H1 (cell line): ENCODE data around the gene SLC25A27. TPM values are rescaled to one million over a fixed set of nuclear protein-coding genes. Genes with fewer than 3 reads are reported as not detected.

Experiments
- CTCF ChIA-PET: fragments of 300-600 bp; sonication (Branson Sonifier 250); formaldehyde crosslinking; loops from one replicate; lab custom pipeline; 2021; ENCODE audit not compliant: partially characterized antibody; lab: Charles Lee
- POLR2A ChIA-PET: fragments of 300-600 bp; sonication (Branson Sonifier 250); formaldehyde crosslinking; loops from one replicate; lab custom pipeline; 2021; ENCODE audit warnings: inconsistent platforms; ENCODE audit not compliant: partially characterized antibody; lab: Charles Lee
- DNase-seq, 2 experiments: peaks; one replicate each; pipeline versions ENCODE4 v3.0.0 to v3.0.0-alpha.2; 2010 to 2022; ENCODE audit warnings: low spot score in 2 of 2, low read depth in 1 of 2, mixed read lengths in 1 of 2
- FAIRE-seq: peaks from 2 replicates; lab custom pipeline; 2011; peaks lifted over from hg19 to GRCh38; lab: Jason Lieb, UNC
- H2AFZ ChIP-seq: 2 replicates; pipeline ENCODE4 v1.8.1; 2012; ENCODE audit warnings: low read length, inconsistent platforms
- H2AK5ac ChIP-seq: 2 replicates; pipeline ENCODE4 v1.6.1; 2013; ENCODE audit warnings: low read depth, low read length
- H2BK120ac ChIP-seq: replicated peaks from 2 replicates; pipeline ENCODE3; 2013; ENCODE audit warnings: low read depth, low read length, inconsistent platforms
- H2BK12ac ChIP-seq: 2 replicates; pipeline ENCODE4 v1.6.1; 2013; ENCODE audit warnings: low read depth, low read length
- H2BK15ac ChIP-seq: 2 replicates; pipeline ENCODE4 v1.6.1; 2013; ENCODE audit warnings: low read length
- H2BK20ac ChIP-seq: 2 replicates; pipeline ENCODE4 v1.6.1; 2013; ENCODE audit warnings: low read length
- H2BK5ac ChIP-seq: 2 replicates; pipeline ENCODE4 v1.6.1; 2013; ENCODE audit warnings: low read depth, low read length
- H3K14ac ChIP-seq: 2 replicates; pipeline ENCODE4 v1.6.1; 2013; ENCODE audit warnings: inconsistent platforms; ENCODE audit not compliant: insufficient read length
- H3K18ac ChIP-seq: 2 replicates; pipeline ENCODE4 v1.6.1; 2013; ENCODE audit warnings: low read length; ENCODE audit errors: extremely low read depth
- H3K23ac ChIP-seq: 2 replicates; pipeline ENCODE4 v1.6.1; 2013; ENCODE audit warnings: inconsistent platforms; ENCODE audit not compliant: insufficient read length
- H3K23me2 ChIP-seq: 2 replicates; pipeline ENCODE4 v1.6.1; 2013; ENCODE audit warnings: low read depth, low read length
- H3K27ac ChIP-seq: 2 replicates; pipeline ENCODE4 v1.6.1; 2011; ENCODE audit warnings: low read depth, low read length, inconsistent platforms
- H3K27me3 ChIP-seq, 4 experiments: replicated peaks in 1 of 4; 1 replicate in 1 of 4; 2 replicates in 3 of 4; pipeline versions ENCODE4 v1.6.1 to v1.8.1; 2011 to 2013; ENCODE audit warnings: low read length in 3 of 4, mild to moderate bottlenecking in 3 of 4, inconsistent platforms in 2 of 4, mixed read lengths in 2 of 4, moderate library complexity in 1 of 4; ENCODE audit not compliant: control insufficient read depth in 3 of 4, insufficient read depth in 3 of 4; ENCODE audit errors: extremely low read depth in 1 of 4
- H3K36me3 ChIP-seq, 4 experiments: 2 replicates each; pipeline versions ENCODE4 v1.6.1 to v1.8.1; 2011 to 2013; ENCODE audit warnings: mild to moderate bottlenecking in 4 of 4, low read length in 3 of 4, moderate library complexity in 2 of 4, control low read depth in 1 of 4, inconsistent platforms in 1 of 4; ENCODE audit not compliant: insufficient read depth in 4 of 4, control insufficient read depth in 2 of 4
- H3K4ac ChIP-seq: replicated peaks from 2 replicates; pipeline ENCODE3; 2013; ENCODE audit warnings: low read length, low read depth, mixed read lengths, inconsistent platforms; ENCODE audit not compliant: insufficient read length
- H3K4me1 ChIP-seq, 4 experiments: replicated peaks in 1 of 4; 1 replicate in 1 of 4; 2 replicates in 3 of 4; pipeline versions ENCODE4 v1.6.1 to v1.8.1; 2011 to 2013; ENCODE audit warnings: low read length in 3 of 4, inconsistent platforms in 2 of 4, mixed read lengths in 1 of 4; ENCODE audit not compliant: insufficient read depth in 4 of 4, control insufficient read depth in 3 of 4
- H3K4me2 ChIP-seq, 2 experiments: 2 replicates each; pipeline versions ENCODE4 v1.6.1 to v1.8.1; 2011 to 2013; ENCODE audit warnings: low read depth in 2 of 2, low read length in 2 of 2, control low read depth in 1 of 2, inconsistent platforms in 1 of 2, mild to moderate bottlenecking in 1 of 2; ENCODE audit not compliant: insufficient read depth in 1 of 2
- H3K4me3 ChIP-seq, 4 experiments: fragments of 200-600, 300-600 bp in 1 of 4; sonication (generic), shearing (Covaris generic), sonication (Bioruptor Twin) in 1 of 4; 2 replicates each; pipeline versions ENCODE4 v1.5.1 to v1.8.1; 2011 to 2016; ENCODE audit warnings: low read length in 4 of 4, low read depth in 3 of 4, control low read depth in 2 of 4, inconsistent platforms in 2 of 4, mild to moderate bottlenecking in 2 of 4, mixed read lengths in 1 of 4, moderate library complexity in 1 of 4; ENCODE audit not compliant: insufficient read depth in 2 of 4; ENCODE audit errors: extremely low read depth in 1 of 4
- H3K56ac ChIP-seq: replicated peaks from 2 replicates; pipeline ENCODE3; 2013; ENCODE audit warnings: low read depth, mild to moderate bottlenecking, mixed read lengths, low read length, inconsistent platforms; ENCODE audit not compliant: insufficient read length
- H3K79me1 ChIP-seq: 2 replicates; pipeline ENCODE4 v1.6.1; 2013; ENCODE audit warnings: low read depth, low read length, control low read depth
- H3K79me2 ChIP-seq, 2 experiments: 2 replicates each; pipeline versions ENCODE4 v1.6.1 to v1.8.1; 2012 to 2013; ENCODE audit warnings: low read length in 2 of 2, mild to moderate bottlenecking in 2 of 2, inconsistent platforms in 1 of 2; ENCODE audit not compliant: insufficient read depth in 2 of 2, control insufficient read depth in 1 of 2
- H3K9ac ChIP-seq, 4 experiments: replicated peaks in 1 of 4; 1 replicate in 1 of 4; 2 replicates in 3 of 4; pipeline versions ENCODE4 v1.6.1 to v1.8.1; 2011 to 2013; ENCODE audit warnings: low read depth in 3 of 4, low read length in 3 of 4, control low read depth in 2 of 4, mild to moderate bottlenecking in 2 of 4, moderate library complexity in 2 of 4, inconsistent platforms in 1 of 4; ENCODE audit errors: extremely low read depth in 1 of 4
- H3K9me3 ChIP-seq, 2 experiments: 2 replicates each; pipeline versions ENCODE4 v1.6.1 to v1.8.1; 2012 to 2013; ENCODE audit warnings: mild to moderate bottlenecking in 2 of 2, moderate library complexity in 2 of 2, control low read depth in 1 of 2, inconsistent platforms in 1 of 2, low read depth in 1 of 2, low read length in 1 of 2, mixed read lengths in 1 of 2; ENCODE audit not compliant: insufficient read depth in 2 of 2
- H4K20me1 ChIP-seq, 2 experiments: replicated peaks in 1 of 2; 2 replicates each; pipeline versions ENCODE3 to v1.8.1; 2011 to 2013; ENCODE audit warnings: inconsistent platforms in 2 of 2, low read length in 2 of 2, mild to moderate bottlenecking in 1 of 2; ENCODE audit not compliant: insufficient read depth in 2 of 2, control insufficient read depth in 1 of 2
- H4K5ac ChIP-seq: 2 replicates; pipeline ENCODE4 v1.6.1; 2013; ENCODE audit warnings: low read length, low read depth, mixed read lengths, inconsistent platforms; ENCODE audit not compliant: insufficient read length
- H4K8ac ChIP-seq: 2 replicates; pipeline ENCODE4 v1.8.0; 2013; ENCODE audit warnings: mild to moderate bottlenecking, moderate library complexity, low read length, inconsistent platforms; ENCODE audit not compliant: insufficient read depth; ENCODE audit errors: extremely low read depth
- H4K91ac ChIP-seq: replicated peaks from 2 replicates; pipeline ENCODE3; 2013; ENCODE audit warnings: low read length, mixed read lengths, inconsistent platforms; ENCODE audit not compliant: insufficient read length
- BACH1 ChIP-seq: IDR thresholded peaks from 2 replicates; pipeline ENCODE4 v1.6.1; 2012; ENCODE audit warnings: low read length, improper control_type of control experiment
- CBX5 ChIP-seq: fragments of 300-800, 300-1000 bp; sonication (generic); IDR thresholded peaks from 2 replicates; pipeline ENCODE4 v1.7.1; 2016; ENCODE audit warnings: antibody characterized with exemption, low read length, low read depth
- CREB1 ChIP-seq: IDR thresholded peaks from 2 replicates; pipeline ENCODE4 v1.6.1; 2012; ENCODE audit warnings: inconsistent platforms
- KDM5A ChIP-seq: fragments of 200-600 bp; IDR thresholded peaks from 2 replicates; pipeline ENCODE4 v1.7.1; 2012; ENCODE audit warnings: mild to moderate bottlenecking, low read length, inconsistent platforms, mixed read lengths
- NANOG ChIP-seq: IDR thresholded peaks from 2 replicates; pipeline ENCODE4 v1.6.1; 2011; ENCODE audit warnings: low read length, low read depth, mild to moderate bottlenecking, inconsistent platforms; ENCODE audit not compliant: insufficient read depth, poor library complexity, severe bottlenecking
- POU5F1 ChIP-seq: IDR thresholded peaks from 2 replicates; pipeline ENCODE4 v1.6.1; 2011; ENCODE audit warnings: low read depth, mild to moderate bottlenecking, low read length, moderate library complexity
- RBBP5 ChIP-seq: IDR thresholded peaks from 2 replicates; pipeline ENCODE4 v1.7.1; 2012; ENCODE audit warnings: low read depth, mild to moderate bottlenecking, inconsistent platforms, low read length, moderate library complexity, borderline replicate concordance
- SAP30 ChIP-seq: fragments of 300-600 bp; sonication (generic); IDR thresholded peaks from 2 replicates; pipeline ENCODE4 v1.7.1; 2012; ENCODE audit warnings: low read length, moderate library complexity, mild to moderate bottlenecking, inconsistent platforms; ENCODE audit not compliant: insufficient read depth, insufficient replicate concordance
- SP4 ChIP-seq: IDR thresholded peaks from 2 replicates; pipeline ENCODE4 v1.6.1; 2012; ENCODE audit warnings: low read length, inconsistent platforms
- TBP ChIP-seq: IDR thresholded peaks from 2 replicates; pipeline ENCODE4 v1.6.1; 2011; ENCODE audit warnings: low read depth, low read length, improper control_type of control experiment
- WGBS, 2 experiments: shearing (Covaris generic) in 1 of 2; methylation state at CpG; one replicate each; pipeline versions ENCODE4 v1.1.6 to v1.1.7; 2013 to 2015; ENCODE audit warnings: low lambda C conversion rate in 2 of 2, mixed read lengths in 2 of 2, inconsistent platforms in 1 of 2, low coverage in 1 of 2, missing lambda C conversion rate in 1 of 2; ENCODE audit not compliant: insufficient replicate concordance in 2 of 2, insufficient coverage in 1 of 2, insufficient read length in 1 of 2; ENCODE audit errors: extremely low coverage in 1 of 2, missing lambda C conversion rate in 1 of 2; 5-methylcytosine and 5-hydroxymethylcytosine counted together
- polyA plus RNA-seq, 7 experiments: library from polyadenylated mRNA; depleted of rRNA in 3 of 7; stranded (reverse) in 5 of 7; unstranded in 2 of 7; fragments of >200 nt in 5 of 7; fragments of 200-250 nt in 2 of 7; gene quantifications; 1 replicate in 5 of 7; 2 replicates in 1 of 7; 4 replicates in 1 of 7; pipeline versions ENCODE4 v1.2.1 to v1.2.3, GENCODE V29; 2011 to 2013; ENCODE audit warnings: missing spikeins in 2 of 7, mixed read lengths in 2 of 7
- total RNA-seq: library from RNA; stranded (reverse); fragmentation: NEBNext Ultra II Directional; extraction: Animal tissue kit (Norgen Biotek cat#: 25700); gene quantifications from 2 replicates; pipeline ENCODE4 v1.2.1, GENCODE V29; 2021
- TF ChIP-seq, protein P1 (sequence below), 3 experiments: IDR thresholded peaks; 1 replicate in 2 of 3; 2 replicates in 1 of 3; pipeline versions ENCODE4 v1.5.1 to v1.6.1; 2011; ENCODE audit warnings: low read length in 3 of 3, mild to moderate bottlenecking in 3 of 3, inconsistent platforms in 2 of 3, low read depth in 1 of 3, moderate library complexity in 1 of 3; ENCODE audit not compliant: insufficient read depth in 1 of 3; ENCODE audit errors: control extremely low read depth in 1 of 3
- TF ChIP-seq, protein P2 (sequence below): IDR thresholded peaks from 2 replicates; pipeline ENCODE4 v1.6.1; 2011; ENCODE audit warnings: low read depth, mild to moderate bottlenecking, low read length; ENCODE audit not compliant: insufficient read depth

SLC25A27 gene
- total and polyA plus RNA-seq, 2 of the 8 experiments (the other 6 are each of a cell fraction or from before 2014, with no cell fraction given): 7.3 to 8.4 TPM

DNA sequence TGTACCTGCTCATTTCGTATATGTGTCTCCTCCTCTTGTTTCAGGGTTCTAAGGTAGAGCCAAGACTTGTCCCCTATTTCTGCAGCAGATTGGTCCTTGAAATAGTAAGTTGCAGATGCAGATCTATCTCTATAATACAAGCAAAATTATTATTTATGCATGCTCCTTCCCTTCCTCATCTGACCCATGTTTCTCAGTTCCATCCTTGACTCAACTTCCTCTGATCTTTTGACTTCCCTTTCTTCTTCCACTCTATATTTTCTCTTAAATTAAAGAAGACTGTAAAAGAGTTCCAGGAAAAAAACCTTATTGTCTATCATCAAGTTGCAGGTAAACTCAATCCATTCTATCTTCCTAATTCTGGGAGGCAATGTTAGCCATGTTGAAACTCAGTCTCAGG lies 58.7 kb downstream of the SLC25A27 start:
- 80% methylated on average over 1 of the region's 1 CpG; no CpG with 5 or more reads in 1 of the 2 experiments for WGBS, 2 experiments
- no peak overlapping the region for H3K4ac ChIP-seq
- H4K91ac ChIP-seq: no peak overlapping the region
- no peak overlapping the region for H2BK12ac ChIP-seq
- no peak overlapping the region for H2AK5ac ChIP-seq
- no peak for FAIRE-seq
- H3K4me1 ChIP-seq: no peaks in the 10 kb centered on the region
- H2BK120ac ChIP-seq: no peak overlapping the region
- no peak overlapping the region for H2BK15ac ChIP-seq
- H3K4me2 ChIP-seq: no peak overlapping the region
- H2AFZ ChIP-seq: no peak overlapping the region
- H2BK20ac ChIP-seq: no peak overlapping the region
- no peak overlapping the region for H4K5ac ChIP-seq
- H3K23me2 ChIP-seq: no peaks in the 10 kb centered on the region
- no peaks in the 10 kb centered on the region for H3K79me1 ChIP-seq
- H3K36me3 ChIP-seq: no peaks in the 10 kb centered on the region
- no peak overlapping the region for H2BK5ac ChIP-seq
- no peak overlapping the region for H4K8ac ChIP-seq
- H3K14ac ChIP-seq: no peak overlapping the region
- no peaks in the 10 kb centered on the region for H4K20me1 ChIP-seq
- H3K79me2 ChIP-seq: no peaks in the 10 kb centered on the region
- DNase-seq: no peak
- H3K56ac ChIP-seq: no peak overlapping the region
- no peak overlapping the region for H3K9ac ChIP-seq
- H3K27ac ChIP-seq: no peak overlapping the region
- no peaks in the 10 kb centered on the region for H3K9me3 ChIP-seq
- no peak overlapping the region for H3K23ac ChIP-seq
- ChIA-PET CTCF (interaction anchor here (1.2 to 1.7 kb wide), 2 partner anchors 22 to 137 kb away, joined by 4 read pairs; no protein-coding TSS in a partner anchor), POLR2A (no interaction called here)
- H3K18ac ChIP-seq: no peak overlapping the region
- H3K4me3 ChIP-seq: no peak overlapping the region
- H3K27me3 ChIP-seq: no peaks in the 10 kb centered on the region
- no peak for TF ChIP-seq RBBP5
- no peak for TF ChIP-seq BACH1
- no peak for TF ChIP-seq CREB1
- no peak for TF ChIP-seq NANOG
- TF ChIP-seq SAP30: no peak
- no peak for TF ChIP-seq POU5F1
- no peak for TF ChIP-seq TBP
- TF ChIP-seq, protein P1, sequence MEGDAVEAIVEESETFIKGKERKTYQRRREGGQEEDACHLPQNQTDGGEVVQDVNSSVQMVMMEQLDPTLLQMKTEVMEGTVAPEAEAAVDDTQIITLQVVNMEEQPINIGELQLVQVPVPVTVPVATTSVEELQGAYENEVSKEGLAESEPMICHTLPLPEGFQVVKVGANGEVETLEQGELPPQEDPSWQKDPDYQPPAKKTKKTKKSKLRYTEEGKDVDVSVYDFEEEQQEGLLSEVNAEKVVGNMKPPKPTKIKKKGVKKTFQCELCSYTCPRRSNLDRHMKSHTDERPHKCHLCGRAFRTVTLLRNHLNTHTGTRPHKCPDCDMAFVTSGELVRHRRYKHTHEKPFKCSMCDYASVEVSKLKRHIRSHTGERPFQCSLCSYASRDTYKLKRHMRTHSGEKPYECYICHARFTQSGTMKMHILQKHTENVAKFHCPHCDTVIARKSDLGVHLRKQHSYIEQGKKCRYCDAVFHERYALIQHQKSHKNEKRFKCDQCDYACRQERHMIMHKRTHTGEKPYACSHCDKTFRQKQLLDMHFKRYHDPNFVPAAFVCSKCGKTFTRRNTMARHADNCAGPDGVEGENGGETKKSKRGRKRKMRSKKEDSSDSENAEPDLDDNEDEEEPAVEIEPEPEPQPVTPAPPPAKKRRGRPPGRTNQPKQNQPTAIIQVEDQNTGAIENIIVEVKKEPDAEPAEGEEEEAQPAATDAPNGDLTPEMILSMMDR (IDR thresholded peaks at IDR 0.05; ENCODE audit: control extremely low read depth in 1 of 3, insufficient read depth in 1 of 3, low read depth in 1 of 3, low read length in 3 of 3): no peak
- no peak for TF ChIP-seq SP4
- TF ChIP-seq, protein P2, sequence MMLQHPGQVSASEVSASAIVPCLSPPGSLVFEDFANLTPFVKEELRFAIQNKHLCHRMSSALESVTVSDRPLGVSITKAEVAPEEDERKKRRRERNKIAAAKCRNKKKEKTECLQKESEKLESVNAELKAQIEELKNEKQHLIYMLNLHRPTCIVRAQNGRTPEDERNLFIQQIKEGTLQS: no peak
- no peak for TF ChIP-seq KDM5A
- TF ChIP-seq CBX5: no peak
